ENCODE results near the gene TEKT3.

DNA sequence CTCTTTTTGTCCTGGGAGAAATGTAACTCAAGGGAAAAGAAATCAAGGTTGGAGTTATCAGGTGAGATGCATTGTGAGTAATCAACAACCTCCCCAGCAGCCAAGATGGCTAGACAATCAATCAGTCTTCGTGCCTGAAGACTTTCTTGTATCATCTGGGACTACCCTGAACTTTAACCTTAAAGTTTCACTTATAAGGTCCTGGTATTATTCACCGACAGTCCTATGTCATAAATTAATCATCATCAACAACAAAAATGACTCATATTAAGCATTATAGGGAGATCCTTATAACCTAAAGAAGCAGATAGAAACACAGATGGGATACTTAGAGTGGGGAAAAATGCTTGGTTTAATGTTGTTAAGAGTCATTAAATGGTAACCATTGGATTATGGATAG lies 7.7 kb upstream of the TEKT3 start:
- no peak for TF ChIP-seq CTCF (IDR thresholded peaks at IDR 0.05)
- no peak for TF ChIP-seq POLR2A (IDR thresholded peaks at IDR 0.05)

All from heart left ventricle (tissue), 13 donors.